K562 (cell line): ENCODE data around the gene ALDH3B2.
"Not testable (repeated sequence)": the region's sequence is repeated elsewhere in the genome, so short reads cannot be mapped to it uniquely, and the experiment has no call there.

Experiments
- AFF1 ChIP-seq, 2 experiments: fragments of 450-650 bp; IDR thresholded peaks; 2 replicates each; pipeline ENCODE4 v1.6.1; 2018; ENCODE audit warnings: mild to moderate bottlenecking in 2 of 2, low read depth in 1 of 2; ENCODE audit not compliant: partially characterized antibody in 2 of 2
- CHD2 ChIP-seq: IDR thresholded peaks from 2 replicates; pipeline ENCODE4 v1.6.1; 2011; ENCODE audit warnings: low read depth, low read length
- CTCF ChIP-seq, 3 experiments: IDR thresholded peaks in 2 of 3; conservative IDR thresholded peaks in 1 of 3; 2 replicates each; pipeline ENCODE4 v1.5.1; 2011 to 2012; ENCODE audit warnings: low read length in 3 of 3, mild to moderate bottlenecking in 3 of 3, control low read depth in 2 of 3, improper control_type of control experiment in 1 of 3, inconsistent platforms in 1 of 3, low read depth in 1 of 3, mixed read lengths in 1 of 3, moderate library complexity in 1 of 3; ENCODE audit not compliant: insufficient read depth in 2 of 3
- EP400 ChIP-seq: fragments of 450-650 bp; IDR thresholded peaks from 2 replicates; pipeline ENCODE4 v1.6.1; 2017; ENCODE audit warnings: antibody characterized with exemption, mild to moderate bottlenecking, moderate library complexity
- HMGXB4 ChIP-seq: sonication (generic); formaldehyde crosslinking; IDR thresholded peaks from 2 replicates; pipeline ENCODE4 v1.8.1; 2023; ENCODE audit warnings: mild to moderate bottlenecking, missing genetic modification reagents
- MAX ChIP-seq: sonication (generic); formaldehyde crosslinking; IDR thresholded peaks from 2 replicates; pipeline ENCODE4 v1.9.0; 2022; ENCODE audit warnings: mild to moderate bottlenecking, missing genetic modification reagents
- NR3C1 ChIP-seq: sonication (generic); formaldehyde crosslinking; IDR thresholded peaks from 2 replicates; pipeline ENCODE4 v1.8.1; 2022; ENCODE audit warnings: missing genetic modification reagents
- POLR2A ChIP-seq: fragments of 450-650 bp; conservative IDR thresholded peaks from 2 replicates; pipeline ENCODE4 v1.6.1; 2016
- POLR2AphosphoS5 ChIP-seq: IDR thresholded peaks from 2 replicates; pipeline ENCODE4 v1.6.1; 2011; ENCODE audit warnings: mild to moderate bottlenecking, low read depth, low read length, moderate library complexity; ENCODE audit not compliant: control insufficient read depth, insufficient read depth
- RAD51 ChIP-seq: fragments of 450-650 bp; IDR thresholded peaks from 2 replicates; pipeline ENCODE4 v1.7.1; 2016; ENCODE audit warnings: low read depth, mild to moderate bottlenecking, borderline replicate concordance
- ZFP30 ChIP-seq: fragments of 250-450 bp; sonication (Bioruptor Pico); IDR thresholded peaks from 2 replicates; pipeline ENCODE4 v1.8.0; 2022; ENCODE audit warnings: moderate library complexity, mild to moderate bottlenecking, inconsistent platforms, borderline replicate concordance
- ZNF253 ChIP-seq: fragments of 250-450 bp; sonication (Bioruptor Pico); conservative IDR thresholded peaks from 2 replicates; pipeline ENCODE4 v1.6.1; 2021; ENCODE audit warnings: mild to moderate bottlenecking
- ZNF668 ChIP-seq: fragments of 250-450 bp; sonication (Bioruptor Pico); IDR thresholded peaks from 2 replicates; pipeline ENCODE4 v1.8.0; 2022; ENCODE audit warnings: mild to moderate bottlenecking, inconsistent platforms
- ZNF785 ChIP-seq: fragments of 250-450 bp; sonication (Bioruptor Pico); IDR thresholded peaks from 2 replicates; pipeline ENCODE4 v1.4.0; 2020; ENCODE audit warnings: mild to moderate bottlenecking

GRCh38 chr11:67621928-67622327 is 52.5 kb downstream of the ALDH3B2 start:
- not testable (repeated sequence) for TF ChIP-seq CHD2; CTCF (IDR thresholded peaks at IDR 0.05 in 2 of 3, conservative IDR thresholded peaks at IDR 0.05 in 1 of 3; ENCODE audit: insufficient read depth in 2 of 3, low read depth in 1 of 3, low read length in 3 of 3); EP400; NR3C1 (CRISPR knock-in tag); HMGXB4; ZNF253 (CRISPR knock-in tag); AFF1 (IDR thresholded peaks at IDR 0.05; ENCODE audit: low read depth in 1 of 2, partially characterized antibody in 2 of 2); RAD51; ZNF785 (CRISPR knock-in tag); MAX (CRISPR knock-in tag); POLR2AphosphoS5; ZNF668; ZFP30 (CRISPR knock-in tag); POLR2A
